GM12878 (cell line): ENCODE data around the gene ABHD2. TPM values are rescaled to one million over a fixed set of nuclear protein-coding genes. Genes with fewer than 3 reads are reported as not detected.

ENCODE experiments used
- EP300 ChIP-seq, 2 experiments: fragments of 150-350 bp in 1 of 2; IDR thresholded peaks; 2 replicates each; pipeline ENCODE4 v1.6.1; 2011 to 2012; ENCODE audit warnings: low read depth in 2 of 2, low read length in 2 of 2, borderline replicate concordance in 1 of 2, improper control_type of control experiment in 1 of 2, inconsistent platforms in 1 of 2; ENCODE audit not compliant: control insufficient read depth in 1 of 2
- GATAD2B ChIP-seq: fragments of 450-650 bp; conservative IDR thresholded peaks from 2 replicates; pipeline ENCODE4 v1.6.1; 2017; ENCODE audit warnings: low read depth, mild to moderate bottlenecking, moderate library complexity
- JUND ChIP-seq: IDR thresholded peaks from 2 replicates; pipeline ENCODE4 v1.6.1; 2012; ENCODE audit warnings: low read depth, mild to moderate bottlenecking, low read length, improper control_type of control experiment, moderate library complexity
- LARP7 ChIP-seq: fragments of 450-650 bp; IDR thresholded peaks from 2 replicates; pipeline ENCODE4 v1.6.1; 2017; ENCODE audit warnings: mild to moderate bottlenecking
- NFYA ChIP-seq: IDR thresholded peaks from 2 replicates; pipeline ENCODE4 v1.6.1; 2011; ENCODE audit warnings: low read depth, mild to moderate bottlenecking, low read length, improper control_type of control experiment, borderline replicate concordance
- RFX5 ChIP-seq: IDR thresholded peaks from 2 replicates; pipeline ENCODE4 v1.6.1; 2011; ENCODE audit warnings: low read depth, low read length, improper control_type of control experiment
- SMAD1 ChIP-seq: fragments of 450-650 bp; IDR thresholded peaks from 2 replicates; pipeline ENCODE4 v1.6.1; 2018; ENCODE audit warnings: mild to moderate bottlenecking, low read depth; ENCODE audit not compliant: partially characterized antibody
- SMAD5 ChIP-seq: IDR thresholded peaks from 2 replicates; pipeline ENCODE4 v1.6.1; 2016; ENCODE audit warnings: antibody characterized with exemption, low read depth
- SRF ChIP-seq, 2 experiments: IDR thresholded peaks; 2 replicates each; pipeline ENCODE4 v1.6.1; 2011; ENCODE audit warnings: low read depth in 2 of 2, low read length in 2 of 2, mild to moderate bottlenecking in 1 of 2, moderate library complexity in 1 of 2
- TARDBP ChIP-seq: IDR thresholded peaks from 2 replicates; pipeline ENCODE4 v1.6.1; 2016; ENCODE audit warnings: borderline replicate concordance
- TBL1XR1 ChIP-seq: IDR thresholded peaks from 2 replicates; pipeline ENCODE4 v1.6.1; 2012; ENCODE audit warnings: low read depth, low read length, improper control_type of control experiment
- ZBED1 ChIP-seq: IDR thresholded peaks from 2 replicates; pipeline ENCODE4 v1.6.1; 2016; ENCODE audit warnings: borderline replicate concordance
- ZNF274 ChIP-seq: IDR thresholded peaks from one replicate; pipeline ENCODE4 v1.8.0; 2011; ENCODE audit not compliant: insufficient read length, insufficient read depth
- ZSCAN29 ChIP-seq: fragments of 450-650 bp; IDR thresholded peaks from 2 replicates; pipeline ENCODE4 v1.6.1; 2017; ENCODE audit warnings: mild to moderate bottlenecking, moderate library complexity
- polyA plus RNA-seq, 11 experiments: library from polyadenylated mRNA; depleted of rRNA in 4 of 11; unstranded in 6 of 11; stranded (reverse) in 5 of 11; fragments of >200 nt; fragmentation: Nextera tagmentation in 4 of 11; fragmentation: Illumina TruSeq in 1 of 11; extraction: Ambion mirVana in 4 of 11; extraction: Trizol in 1 of 11; gene quantifications; 1 replicate in 1 of 11; 2 replicates in 10 of 11; pipeline versions ENCODE4 v1.2.1 to v1.2.3, GENCODE V29; 2011 to 2016; ENCODE audit warnings: inconsistent platforms in 2 of 11, missing spikeins in 2 of 11, low read depth in 1 of 11
- total RNA-seq, 4 experiments: library from RNA; depleted of rRNA in 3 of 4; stranded (reverse); fragments of >200 nt in 3 of 4; fragmentation: Illumina TruSeq in 1 of 4; extraction: Trizol in 1 of 4; gene quantifications; 2 replicates each; pipeline versions ENCODE4 v1.2.1 to v1.2.3, GENCODE V29; 2013 to 2021
- TF ChIP-seq, protein P1 (sequence below): IDR thresholded peaks from 2 replicates; pipeline ENCODE4 v1.6.1; 2012; ENCODE audit warnings: improper control_type of control experiment, low read depth, low read length; ENCODE audit not compliant: insufficient replicate concordance
- TF ChIP-seq, protein P2 (sequence below): fragments of 450-650 bp; IDR thresholded peaks from 2 replicates; pipeline ENCODE4 v1.6.1; 2016; ENCODE audit warnings: mild to moderate bottlenecking
- TF ChIP-seq, protein P3 (sequence below): fragments of 150-350 bp; IDR thresholded peaks from 2 replicates; pipeline ENCODE4 v1.6.1; 2014; ENCODE audit warnings: mild to moderate bottlenecking, low read depth, low read length
- TF ChIP-seq, protein P4 (sequence below): IDR thresholded peaks from 2 replicates; pipeline ENCODE4 v1.6.1; 2012; ENCODE audit warnings: mild to moderate bottlenecking, low read depth, low read length

ABHD2 gene
- total and polyA plus RNA-seq, 10 of the 15 experiments (the other 5 are each of a cell fraction or from before 2014, with no cell fraction given) = 1.2 to 33.6 (median 20.4) TPM

DNA sequence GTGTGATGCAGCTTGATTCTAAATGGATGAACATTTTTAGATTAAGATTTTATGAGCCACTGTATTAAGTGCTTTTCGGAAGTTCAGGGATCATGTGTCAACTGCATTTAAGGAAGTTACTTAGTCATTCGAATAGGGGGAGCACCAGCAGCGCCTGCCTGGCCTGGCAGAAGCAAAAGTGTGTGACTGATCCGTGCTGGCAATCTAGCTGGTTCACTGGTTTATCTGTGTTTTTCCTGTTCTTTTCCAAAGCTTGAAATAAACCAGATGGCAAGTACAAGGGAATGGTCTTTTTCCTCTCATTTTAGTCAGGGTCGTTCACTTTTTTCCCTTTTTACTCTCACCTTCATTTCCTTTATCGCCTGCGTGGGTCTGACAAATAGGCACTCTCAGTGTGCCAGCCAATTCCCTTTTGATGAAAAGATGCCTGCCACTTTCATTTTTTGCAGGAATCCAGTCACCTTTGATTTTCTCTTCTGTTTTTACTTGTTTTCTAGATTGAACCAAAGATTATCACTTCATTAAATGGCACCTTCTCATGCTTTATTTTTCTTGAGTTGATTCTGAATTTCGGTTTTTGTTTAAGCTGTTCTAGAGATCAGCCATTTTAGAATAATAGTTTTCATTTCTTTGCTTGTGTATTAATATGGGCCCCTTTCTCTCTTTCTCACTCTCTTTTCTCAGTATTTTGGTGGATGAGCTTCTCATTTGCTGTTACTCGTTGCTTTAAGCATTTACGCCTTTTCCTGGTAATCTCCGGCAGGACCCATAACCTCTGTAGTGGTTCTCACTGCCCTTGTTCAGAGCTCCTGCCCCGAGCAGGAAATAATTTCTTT, 2.8 kb downstream of the ABHD2 start (continued):
- TF ChIP-seq, protein P1, sequence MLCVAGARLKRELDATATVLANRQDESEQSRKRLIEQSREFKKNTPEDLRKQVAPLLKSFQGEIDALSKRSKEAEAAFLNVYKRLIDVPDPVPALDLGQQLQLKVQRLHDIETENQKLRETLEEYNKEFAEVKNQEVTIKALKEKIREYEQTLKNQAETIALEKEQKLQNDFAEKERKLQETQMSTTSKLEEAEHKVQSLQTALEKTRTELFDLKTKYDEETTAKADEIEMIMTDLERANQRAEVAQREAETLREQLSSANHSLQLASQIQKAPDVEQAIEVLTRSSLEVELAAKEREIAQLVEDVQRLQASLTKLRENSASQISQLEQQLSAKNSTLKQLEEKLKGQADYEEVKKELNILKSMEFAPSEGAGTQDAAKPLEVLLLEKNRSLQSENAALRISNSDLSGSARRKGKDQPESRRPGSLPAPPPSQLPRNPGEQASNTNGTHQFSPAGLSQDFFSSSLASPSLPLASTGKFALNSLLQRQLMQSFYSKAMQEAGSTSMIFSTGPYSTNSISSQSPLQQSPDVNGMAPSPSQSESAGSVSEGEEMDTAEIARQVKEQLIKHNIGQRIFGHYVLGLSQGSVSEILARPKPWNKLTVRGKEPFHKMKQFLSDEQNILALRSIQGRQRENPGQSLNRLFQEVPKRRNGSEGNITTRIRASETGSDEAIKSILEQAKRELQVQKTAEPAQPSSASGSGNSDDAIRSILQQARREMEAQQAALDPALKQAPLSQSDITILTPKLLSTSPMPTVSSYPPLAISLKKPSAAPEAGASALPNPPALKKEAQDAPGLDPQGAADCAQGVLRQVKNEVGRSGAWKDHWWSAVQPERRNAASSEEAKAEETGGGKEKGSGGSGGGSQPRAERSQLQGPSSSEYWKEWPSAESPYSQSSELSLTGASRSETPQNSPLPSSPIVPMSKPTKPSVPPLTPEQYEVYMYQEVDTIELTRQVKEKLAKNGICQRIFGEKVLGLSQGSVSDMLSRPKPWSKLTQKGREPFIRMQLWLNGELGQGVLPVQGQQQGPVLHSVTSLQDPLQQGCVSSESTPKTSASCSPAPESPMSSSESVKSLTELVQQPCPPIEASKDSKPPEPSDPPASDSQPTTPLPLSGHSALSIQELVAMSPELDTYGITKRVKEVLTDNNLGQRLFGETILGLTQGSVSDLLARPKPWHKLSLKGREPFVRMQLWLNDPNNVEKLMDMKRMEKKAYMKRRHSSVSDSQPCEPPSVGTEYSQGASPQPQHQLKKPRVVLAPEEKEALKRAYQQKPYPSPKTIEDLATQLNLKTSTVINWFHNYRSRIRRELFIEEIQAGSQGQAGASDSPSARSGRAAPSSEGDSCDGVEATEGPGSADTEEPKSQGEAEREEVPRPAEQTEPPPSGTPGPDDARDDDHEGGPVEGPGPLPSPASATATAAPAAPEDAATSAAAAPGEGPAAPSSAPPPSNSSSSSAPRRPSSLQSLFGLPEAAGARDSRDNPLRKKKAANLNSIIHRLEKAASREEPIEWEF = no peak
- TF ChIP-seq SRF (IDR thresholded peaks at IDR 0.05; ENCODE audit: low read depth in 2 of 2, low read length in 2 of 2) (no peak), TARDBP (no peak), ZBED1 (no peak), ZNF274 (no peak), LARP7 (no peak), SMAD1 (peak; percentile 41), RFX5 (no peak), SMAD5 (no peak), GATAD2B (no peak), EP300 (IDR thresholded peaks at IDR 0.05; ENCODE audit: borderline replicate concordance in 1 of 2, control insufficient read depth in 1 of 2, low read depth in 2 of 2, low read length in 2 of 2) (no peak; a peak in 1 of 4 replicates), JUND (no peak), NFYA (no peak), TBL1XR1 (no peak), ZSCAN29 (no peak)
- TF ChIP-seq, protein P2, sequence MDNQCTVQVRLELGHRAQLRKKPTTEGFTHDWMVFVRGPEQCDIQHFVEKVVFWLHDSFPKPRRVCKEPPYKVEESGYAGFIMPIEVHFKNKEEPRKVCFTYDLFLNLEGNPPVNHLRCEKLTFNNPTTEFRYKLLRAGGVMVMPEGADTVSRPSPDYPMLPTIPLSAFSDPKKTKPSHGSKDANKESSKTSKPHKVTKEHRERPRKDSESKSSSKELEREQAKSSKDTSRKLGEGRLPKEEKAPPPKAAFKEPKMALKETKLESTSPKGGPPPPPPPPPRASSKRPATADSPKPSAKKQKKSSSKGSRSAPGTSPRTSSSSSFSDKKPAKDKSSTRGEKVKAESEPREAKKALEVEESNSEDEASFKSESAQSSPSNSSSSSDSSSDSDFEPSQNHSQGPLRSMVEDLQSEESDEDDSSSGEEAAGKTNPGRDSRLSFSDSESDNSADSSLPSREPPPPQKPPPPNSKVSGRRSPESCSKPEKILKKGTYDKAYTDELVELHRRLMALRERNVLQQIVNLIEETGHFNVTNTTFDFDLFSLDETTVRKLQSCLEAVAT = peak; percentile 81
- TF ChIP-seq, protein P3, sequence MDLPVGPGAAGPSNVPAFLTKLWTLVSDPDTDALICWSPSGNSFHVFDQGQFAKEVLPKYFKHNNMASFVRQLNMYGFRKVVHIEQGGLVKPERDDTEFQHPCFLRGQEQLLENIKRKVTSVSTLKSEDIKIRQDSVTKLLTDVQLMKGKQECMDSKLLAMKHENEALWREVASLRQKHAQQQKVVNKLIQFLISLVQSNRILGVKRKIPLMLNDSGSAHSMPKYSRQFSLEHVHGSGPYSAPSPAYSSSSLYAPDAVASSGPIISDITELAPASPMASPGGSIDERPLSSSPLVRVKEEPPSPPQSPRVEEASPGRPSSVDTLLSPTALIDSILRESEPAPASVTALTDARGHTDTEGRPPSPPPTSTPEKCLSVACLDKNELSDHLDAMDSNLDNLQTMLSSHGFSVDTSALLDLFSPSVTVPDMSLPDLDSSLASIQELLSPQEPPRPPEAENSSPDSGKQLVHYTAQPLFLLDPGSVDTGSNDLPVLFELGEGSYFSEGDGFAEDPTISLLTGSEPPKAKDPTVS = no peak
- TF ChIP-seq, protein P4, sequence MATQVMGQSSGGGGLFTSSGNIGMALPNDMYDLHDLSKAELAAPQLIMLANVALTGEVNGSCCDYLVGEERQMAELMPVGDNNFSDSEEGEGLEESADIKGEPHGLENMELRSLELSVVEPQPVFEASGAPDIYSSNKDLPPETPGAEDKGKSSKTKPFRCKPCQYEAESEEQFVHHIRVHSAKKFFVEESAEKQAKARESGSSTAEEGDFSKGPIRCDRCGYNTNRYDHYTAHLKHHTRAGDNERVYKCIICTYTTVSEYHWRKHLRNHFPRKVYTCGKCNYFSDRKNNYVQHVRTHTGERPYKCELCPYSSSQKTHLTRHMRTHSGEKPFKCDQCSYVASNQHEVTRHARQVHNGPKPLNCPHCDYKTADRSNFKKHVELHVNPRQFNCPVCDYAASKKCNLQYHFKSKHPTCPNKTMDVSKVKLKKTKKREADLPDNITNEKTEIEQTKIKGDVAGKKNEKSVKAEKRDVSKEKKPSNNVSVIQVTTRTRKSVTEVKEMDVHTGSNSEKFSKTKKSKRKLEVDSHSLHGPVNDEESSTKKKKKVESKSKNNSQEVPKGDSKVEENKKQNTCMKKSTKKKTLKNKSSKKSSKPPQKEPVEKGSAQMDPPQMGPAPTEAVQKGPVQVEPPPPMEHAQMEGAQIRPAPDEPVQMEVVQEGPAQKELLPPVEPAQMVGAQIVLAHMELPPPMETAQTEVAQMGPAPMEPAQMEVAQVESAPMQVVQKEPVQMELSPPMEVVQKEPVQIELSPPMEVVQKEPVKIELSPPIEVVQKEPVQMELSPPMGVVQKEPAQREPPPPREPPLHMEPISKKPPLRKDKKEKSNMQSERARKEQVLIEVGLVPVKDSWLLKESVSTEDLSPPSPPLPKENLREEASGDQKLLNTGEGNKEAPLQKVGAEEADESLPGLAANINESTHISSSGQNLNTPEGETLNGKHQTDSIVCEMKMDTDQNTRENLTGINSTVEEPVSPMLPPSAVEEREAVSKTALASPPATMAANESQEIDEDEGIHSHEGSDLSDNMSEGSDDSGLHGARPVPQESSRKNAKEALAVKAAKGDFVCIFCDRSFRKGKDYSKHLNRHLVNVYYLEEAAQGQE = no peak
